Natural killer cell (primary cell): ENCODE measurements around the gene FIG4. TPM values are rescaled to one million over a fixed set of nuclear protein-coding genes. Genes with fewer than 3 reads are reported as not detected.
"Not testable (repeated sequence)": the region's sequence is repeated elsewhere in the genome, so short reads cannot be mapped to it uniquely, and the experiment has no call there.

ENCODE experiments used
- ATAC-seq, 3 donors: fragments of 150-1000 bp in 2 of 3; fragments of 200-7000 bp in 1 of 3; cut with Tn5 transposase; 1 replicate in 1 of 3; 2 replicates in 2 of 3; pipeline ENCODE4 v1.10.0; 2021; ENCODE audit warnings: mild to moderate bottlenecking in 2 of 3, moderate library complexity in 2 of 3
- DNase-seq, 2 donors: peaks; one replicate each; pipeline versions ENCODE4 v3.0.0 to v3.0.0-alpha.2; 2013 to 2021; ENCODE audit warnings: mixed read lengths in 1 of 2
- H3K27ac ChIP-seq: one replicate; pipeline ENCODE4 v1.5.1; 2013; ENCODE audit warnings: mild to moderate bottlenecking, low read length
- H3K27me3 ChIP-seq: one replicate; pipeline ENCODE4 v1.6.1; 2013; ENCODE audit warnings: low read length; ENCODE audit not compliant: control insufficient read depth, insufficient read depth
- H3K36me3 ChIP-seq: one replicate; pipeline ENCODE4 v1.6.1; 2013; ENCODE audit warnings: low read length; ENCODE audit not compliant: control insufficient read depth, insufficient read depth
- H3K4me1 ChIP-seq: one replicate; pipeline ENCODE4 v1.6.1; 2013; ENCODE audit warnings: low read length; ENCODE audit not compliant: control insufficient read depth, insufficient read depth
- H3K4me3 ChIP-seq: one replicate; pipeline ENCODE4 v1.5.1; 2013; ENCODE audit warnings: low read length
- H3K9me3 ChIP-seq: one replicate; pipeline ENCODE4 v1.6.1; 2013; ENCODE audit warnings: low read length; ENCODE audit not compliant: control insufficient read depth, insufficient read depth
- H3K27ac Mint-ChIP-seq, 2 donors: one replicate each; pipeline ENCODE4 v1.8.0; 2022; ENCODE audit warnings: mild to moderate bottlenecking in 2 of 2, mixed read lengths in 2 of 2, moderate library complexity in 1 of 2
- H3K27me3 Mint-ChIP-seq, 2 donors: one replicate each; pipeline ENCODE4 v1.8.0; 2022; ENCODE audit warnings: low read depth in 2 of 2, mixed read lengths in 2 of 2
- H3K36me3 Mint-ChIP-seq: one replicate; pipeline ENCODE4 v1.8.0; 2022; ENCODE audit warnings: mixed read lengths
- H3K4me1 Mint-ChIP-seq, 2 donors: one replicate each; pipeline ENCODE4 v1.8.0; 2022; ENCODE audit warnings: mixed read lengths in 2 of 2
- H3K4me3 Mint-ChIP-seq: one replicate; pipeline ENCODE4 v1.8.0; 2022; ENCODE audit warnings: mild to moderate bottlenecking, moderate library complexity, mixed read lengths
- H3K9me3 Mint-ChIP-seq, 2 donors: one replicate each; pipeline ENCODE4 v1.8.0; 2022; ENCODE audit warnings: mixed read lengths in 2 of 2
- CTCF ChIP-seq: fragments of 200-600 bp; IDR thresholded peaks from one replicate; pipeline ENCODE4 v1.8.0; 2022; ENCODE audit warnings: antibody characterized with exemption
- WGBS: methylation state at CpG from one replicate; pipeline ENCODE4 v1.1.7; 2013; ENCODE audit warnings: missing lambda C conversion rate; ENCODE audit not compliant: insufficient coverage; 5-methylcytosine and 5-hydroxymethylcytosine counted together
- intact Hi-C: fragments of 100-400 bp; cut with micrococcal nuclease; formaldehyde crosslinking; loops from one replicate; pipeline ENCODE4 v1.14.2; 2022
- total RNA-seq, 4 donors: library from RNA; stranded (reverse); fragments of 120-200 nt in 1 of 4; gene quantifications; one replicate each; pipeline versions ENCODE4 v1.2.3 to v1.2.4, GENCODE V29; 2013 to 2022

FIG4 gene
- total RNA-seq, 3 donors from 2014 or later (not counting 1 experiment from before 2014, with no cell fraction given): 15.7 to 38.5 (median 20.7) TPM

- peak; percentile 97 for TF ChIP-seq CTCF
- Mint-ChIP-seq H3K27ac (peak overlapping the region; percentile 88 to 93), H3K36me3 (no peaks in the 10 kb centered on the region), H3K4me1 (peaks cover 89% of the 10 kb centered on the region in 2 donors), H3K27me3 (no peaks in the 10 kb centered on the region), H3K9me3 (peaks cover 0 to 4% of the 10 kb centered on the region in 2 donors), H3K4me3 (peak overlapping the region; percentile 58)
- Histone ChIP-seq H3K27ac (no peak overlapping the region), H3K9me3 (no peaks in the 10 kb centered on the region), H3K36me3 (no peaks in the 10 kb centered on the region), H3K4me3 (no peak overlapping the region), H3K4me1 (peaks cover 9% of the 10 kb centered on the region), H3K27me3 (no peaks in the 10 kb centered on the region)
- DNase-seq: peak; percentile 74 to 89
- intact Hi-C loops: loop anchor here (1.0 to 10.0 kb wide), 8 partner anchors 14 to 686 kb away; partner anchors contain the start of genes AK9, CD164, CDC40 and FIG4
- WGBS: 17% methylated on average over 7 of the region's 7 CpGs
- peak; percentile 77 to 94 (median 79) for ATAC-seq
Measured at GRCh38 chr6:109705258-109705657, 14.2 kb downstream of the FIG4 start.

- Mint-ChIP-seq H3K27ac (peak overlapping the region; percentile 88 to 93), H3K27me3 (no peaks in the 10 kb centered on the region), H3K4me3 (peak overlapping the region; percentile 80), H3K9me3 (peaks cover 0 to 4% of the 10 kb centered on the region in 2 donors), H3K4me1 (peaks cover 87 to 89% of the 10 kb centered on the region in 2 donors), H3K36me3 (no peaks in the 10 kb centered on the region)
- intact Hi-C loops: loop anchor here (5.0 to 10.0 kb wide), 4 partner anchors 182 to 591 kb away; partner anchors contain the start of genes CD164 and CDC40
- peaks cover 9% of the 10 kb centered on the region for H3K4me1 ChIP-seq
- TF ChIP-seq CTCF: no peak
- H3K36me3 ChIP-seq: no peaks in the 10 kb centered on the region
- DNase-seq (no peak), ATAC-seq (peak; percentile 68 to 83 (median 79))
- 18% methylated on average over 3 of the region's 6 CpGs for WGBS
- peak overlapping the region; percentile 74 for H3K27ac ChIP-seq
- no peaks in the 10 kb centered on the region for H3K27me3 ChIP-seq
- no peaks in the 10 kb centered on the region for H3K9me3 ChIP-seq
- H3K4me3 ChIP-seq: no peak overlapping the region
Measured at GRCh38 chr6:109706513-109706912, 15.4 kb downstream of the FIG4 start.

GRCh38 chr6:109708099-109708498 is 17.0 kb downstream of the FIG4 start:
- H3K27ac ChIP-seq, H3K36me3 Mint-ChIP-seq, H3K4me3 Mint-ChIP-seq, H3K4me3 ChIP-seq, H3K36me3 ChIP-seq, ATAC-seq, H3K9me3 ChIP-seq, H3K9me3 Mint-ChIP-seq, H3K4me1 ChIP-seq, DNase-seq, H3K27me3 Mint-ChIP-seq, H3K27me3 ChIP-seq: not testable (repeated sequence)
- 100% methylated on average over 2 of the region's 2 CpGs for WGBS
- peak overlapping the region; percentile 88 to 93 for H3K27ac Mint-ChIP-seq
- peaks cover 87 to 92% of the 10 kb centered on the region in 2 donors for H3K4me1 Mint-ChIP-seq
- intact Hi-C loops: loop anchor here (5.0 to 10.0 kb wide), 4 partner anchors 183 to 589 kb away; partner anchors contain the start of genes CD164 and CDC40

GRCh38 chr6:109713097-109713496 is 22.0 kb downstream of the FIG4 start:
- H3K9me3 Mint-ChIP-seq: peaks cover 0 to 4% of the 10 kb centered on the region in 2 donors
- Histone ChIP-seq H3K36me3 (peaks cover 16% of the 10 kb centered on the region), H3K4me3 (no peak overlapping the region), H3K9me3 (no peaks in the 10 kb centered on the region), H3K4me1 (no peaks in the 10 kb centered on the region), H3K27ac (no peak overlapping the region), H3K27me3 (no peaks in the 10 kb centered on the region)
- 85% methylated on average over 8 of the region's 8 CpGs for WGBS
- intact Hi-C loops: no loop called here
- no peak for TF ChIP-seq CTCF
- peaks cover 50 to 58% of the 10 kb centered on the region in 2 donors for H3K4me1 Mint-ChIP-seq
- DNase-seq (no peak), ATAC-seq (no peak)
- no peaks in the 10 kb centered on the region for H3K27me3 Mint-ChIP-seq
- peak overlapping the region in 1 of 2 donors; percentile 88 for H3K27ac Mint-ChIP-seq
- H3K4me3 Mint-ChIP-seq: peak overlapping the region; percentile 84
- H3K36me3 Mint-ChIP-seq: peaks cover 14% of the 10 kb centered on the region
